Measurements from ENCODE around the gene ATE1. TPM values are rescaled to one million over a fixed set of nuclear protein-coding genes. Genes with fewer than 3 reads are reported as not detected.
A peak's percentile ranks its signal among the peaks of the same experiment; 100 is the strongest.
"Not testable (repeated sequence)": the region's sequence is repeated elsewhere in the genome, so short reads cannot be mapped to it uniquely, and the experiment has no call there.

ATE1 gene
- total RNA-seq, 2 donors from 2014 or later: 25.5 to 26.6 TPM

- DNase-seq: no peak
- Mint-ChIP-seq H3K27ac (no peak overlapping the region), H3K4me3 (no peak overlapping the region)
Measured at GRCh38 chr10:121774813-121775212, 153.0 kb downstream of the ATE1 start.

GRCh38 chr10:121774404-121774803 lies 153.4 kb downstream of the ATE1 start:
- peaks cover 3 to 4% of the 10 kb centered on the region in 2 donors for H3K9me3 Mint-ChIP-seq
- DNase-seq: no peak
- H3K4me3 Mint-ChIP-seq: no peak overlapping the region
- peaks cover 5 to 8% of the 10 kb centered on the region in 2 donors for H3K36me3 Mint-ChIP-seq (ENCODE audit: insufficient read depth in 2 of 2)
- H3K27me3 Mint-ChIP-seq (ENCODE audit: low read depth): no peaks in the 10 kb centered on the region
- ATAC-seq (replicated peaks in 1 of 2): no peak
- no peaks in the 10 kb centered on the region for H3K4me1 Mint-ChIP-seq (ENCODE audit: low read depth)
- no peak overlapping the region for H3K27ac Mint-ChIP-seq

More at GRCh38 chr10:121774813-121775212, 153.0 kb downstream of the ATE1 start:
- no peak for ATAC-seq (replicated peaks in 1 of 2)
- H3K9me3 Mint-ChIP-seq: peaks cover 3 to 4% of the 10 kb centered on the region in 2 donors
- peaks cover 5% of the 10 kb centered on the region in 2 donors for H3K36me3 Mint-ChIP-seq (ENCODE audit: insufficient read depth in 2 of 2)
- H3K4me1 Mint-ChIP-seq (ENCODE audit: low read depth): no peaks in the 10 kb centered on the region
- H3K27me3 Mint-ChIP-seq (ENCODE audit: low read depth): no peaks in the 10 kb centered on the region

- H3K36me3 Mint-ChIP-seq (ENCODE audit: insufficient read depth in 2 of 2): peaks cover 5 to 9% of the 10 kb centered on the region in 2 donors
- DNase-seq (no peak), ATAC-seq (replicated peaks in 1 of 2) (no peak)
- H3K4me3 Mint-ChIP-seq: no peak overlapping the region
- peaks cover 3 to 4% of the 10 kb centered on the region in 2 donors for H3K9me3 Mint-ChIP-seq
- H3K27me3 Mint-ChIP-seq (ENCODE audit: low read depth): no peaks in the 10 kb centered on the region
- H3K27ac Mint-ChIP-seq: peak overlapping the region; percentile 79
- H3K4me1 Mint-ChIP-seq (ENCODE audit: low read depth): no peaks in the 10 kb centered on the region
Measured at GRCh38 chr10:121772884-121773283, 154.9 kb downstream of the ATE1 start.

- peaks cover 8 to 9% of the 10 kb centered on the region in 2 donors for H3K36me3 Mint-ChIP-seq (ENCODE audit: insufficient read depth in 2 of 2)
- no peak overlapping the region for H3K4me3 Mint-ChIP-seq
- H3K27me3 Mint-ChIP-seq (ENCODE audit: low read depth): no peaks in the 10 kb centered on the region
- peaks cover 3 to 4% of the 10 kb centered on the region in 2 donors for H3K9me3 Mint-ChIP-seq
- no peak overlapping the region for H3K27ac Mint-ChIP-seq
- ATAC-seq (replicated peaks in 1 of 2) (no peak), DNase-seq (no peak)
- H3K4me1 Mint-ChIP-seq (ENCODE audit: low read depth): no peaks in the 10 kb centered on the region
Measured at GRCh38 chr10:121772406-121772805, 155.4 kb downstream of the ATE1 start.

GRCh38 chr10:121771966-121772365 lies 155.9 kb downstream of the ATE1 start:
- Mint-ChIP-seq H3K27me3 (ENCODE audit: low read depth) (no peaks in the 10 kb centered on the region), H3K9me3 (peaks cover 3 to 4% of the 10 kb centered on the region in 2 donors)
- no peak for ATAC-seq (replicated peaks in 1 of 2)

GRCh38 chr10:121766426-121766825 lies 161.4 kb downstream of the ATE1 start:
- Mint-ChIP-seq H3K27me3 (ENCODE audit: low read depth) (no peaks in the 10 kb centered on the region), H3K4me1 (ENCODE audit: low read depth) (no peaks in the 10 kb centered on the region), H3K4me3 (no peak overlapping the region), H3K9me3 (peaks cover 10 to 12% of the 10 kb centered on the region in 2 donors), H3K36me3 (ENCODE audit: insufficient read depth in 2 of 2) (peaks cover 18 to 19% of the 10 kb centered on the region in 2 donors), H3K27ac (no peak overlapping the region)
- ATAC-seq (replicated peaks in 1 of 2): no peak
- no peak for DNase-seq

More at GRCh38 chr10:121771966-121772365, 155.9 kb downstream of the ATE1 start:
- H3K27ac Mint-ChIP-seq: no peak overlapping the region
- no peak overlapping the region for H3K4me3 Mint-ChIP-seq
- no peak for DNase-seq
- H3K4me1 Mint-ChIP-seq (ENCODE audit: low read depth): no peaks in the 10 kb centered on the region
- peaks cover 8 to 9% of the 10 kb centered on the region in 2 donors for H3K36me3 Mint-ChIP-seq (ENCODE audit: insufficient read depth in 2 of 2)

- DNase-seq: no peak
- no peaks in the 10 kb centered on the region for H3K4me1 Mint-ChIP-seq (ENCODE audit: low read depth)
- peaks cover 24 to 25% of the 10 kb centered on the region in 2 donors for H3K36me3 Mint-ChIP-seq (ENCODE audit: insufficient read depth in 2 of 2)
- ATAC-seq (replicated peaks in 1 of 2): no peak
- no peaks in the 10 kb centered on the region for H3K27me3 Mint-ChIP-seq (ENCODE audit: low read depth)
- H3K4me3 Mint-ChIP-seq: no peak overlapping the region
- no peak overlapping the region for H3K27ac Mint-ChIP-seq
- H3K9me3 Mint-ChIP-seq: peaks cover 12 to 17% of the 10 kb centered on the region in 2 donors
Measured at GRCh38 chr10:121765204-121765603, 162.6 kb downstream of the ATE1 start.

GRCh38 chr10:121764233-121764942 lies 163.4 kb downstream of the ATE1 start:
- peaks cover 25 to 26% of the 10 kb centered on the region in 2 donors for H3K36me3 Mint-ChIP-seq (ENCODE audit: insufficient read depth in 2 of 2)

GRCh38 chr10:121757241-121757640 lies 170.6 kb downstream of the ATE1 start:
- H3K27me3 Mint-ChIP-seq (ENCODE audit: low read depth); H3K4me3 Mint-ChIP-seq; H3K27ac Mint-ChIP-seq; ATAC-seq (replicated peaks in 1 of 2); DNase-seq: not testable (repeated sequence)
- Mint-ChIP-seq H3K9me3 (peaks cover 22 to 30% of the 10 kb centered on the region in 2 donors), H3K4me1 (ENCODE audit: low read depth) (peaks cover 20% of the 10 kb centered on the region), H3K36me3 (ENCODE audit: insufficient read depth in 2 of 2) (peaks cover 51 to 60% of the 10 kb centered on the region in 2 donors)

More at GRCh38 chr10:121764233-121764942, 163.4 kb downstream of the ATE1 start:
- H3K27ac Mint-ChIP-seq: no peak overlapping the region
- ATAC-seq (replicated peaks in 1 of 2) (no peak), DNase-seq (no peak)
- H3K4me3 Mint-ChIP-seq: no peak overlapping the region
- H3K27me3 Mint-ChIP-seq (ENCODE audit: low read depth): no peaks in the 10 kb centered on the region
- H3K9me3 Mint-ChIP-seq: peaks cover 15 to 16% of the 10 kb centered on the region in 2 donors
- no peaks in the 10 kb centered on the region for H3K4me1 Mint-ChIP-seq (ENCODE audit: low read depth)

- H3K4me3 Mint-ChIP-seq: not testable (repeated sequence)
Measured at GRCh38 chr10:121755496-121755895, 172.3 kb downstream of the ATE1 start.

GRCh38 chr10:121754666-121755065 lies 173.2 kb downstream of the ATE1 start:
- ATAC-seq (replicated peaks in 1 of 2) (peak; percentile 46 to 64), DNase-seq (no peak)
- peak overlapping the region; percentile 93 for H3K27ac Mint-ChIP-seq
- H3K4me1 Mint-ChIP-seq (ENCODE audit: low read depth): peaks cover 20% of the 10 kb centered on the region
- peaks cover 33 to 45% of the 10 kb centered on the region in 2 donors for H3K36me3 Mint-ChIP-seq (ENCODE audit: insufficient read depth in 2 of 2)
- peak overlapping the region in 1 of 2 donors; percentile 77 for H3K4me3 Mint-ChIP-seq
- H3K9me3 Mint-ChIP-seq: peaks cover 9 to 16% of the 10 kb centered on the region in 2 donors
- H3K27me3 Mint-ChIP-seq (ENCODE audit: low read depth): no peaks in the 10 kb centered on the region

More at GRCh38 chr10:121755496-121755895, 172.3 kb downstream of the ATE1 start:
- peaks cover 40 to 51% of the 10 kb centered on the region in 2 donors for H3K36me3 Mint-ChIP-seq (ENCODE audit: insufficient read depth in 2 of 2)
- peaks cover 20% of the 10 kb centered on the region for H3K4me1 Mint-ChIP-seq (ENCODE audit: low read depth)
- DNase-seq; ATAC-seq (replicated peaks in 1 of 2); H3K27me3 Mint-ChIP-seq (ENCODE audit: low read depth); H3K27ac Mint-ChIP-seq: not testable (repeated sequence)
- H3K9me3 Mint-ChIP-seq: peaks cover 14 to 21% of the 10 kb centered on the region in 2 donors

- Mint-ChIP-seq H3K4me3 (peak overlapping the region; percentile 18 to 77), H3K36me3 (ENCODE audit: insufficient read depth in 2 of 2) (peaks cover 32 to 40% of the 10 kb centered on the region in 2 donors), H3K4me1 (ENCODE audit: low read depth) (peaks cover 20% of the 10 kb centered on the region), H3K27me3 (ENCODE audit: low read depth) (no peaks in the 10 kb centered on the region), H3K9me3 (peaks cover 6 to 16% of the 10 kb centered on the region in 2 donors), H3K27ac (peak overlapping the region; percentile 93)
- ATAC-seq (replicated peaks in 1 of 2) (peak; percentile 98 to 99), DNase-seq (peak; percentile 14 to 17)
Measured at GRCh38 chr10:121753726-121754476, 173.9 kb downstream of the ATE1 start.

GRCh38 chr10:121751191-121751760 lies 176.6 kb downstream of the ATE1 start:
- Mint-ChIP-seq H3K9me3 (peaks cover 2 to 5% of the 10 kb centered on the region in 2 donors), H3K4me1 (ENCODE audit: low read depth) (peaks cover 20% of the 10 kb centered on the region), H3K27me3 (ENCODE audit: low read depth) (no peaks in the 10 kb centered on the region), H3K27ac (no peak overlapping the region), H3K36me3 (ENCODE audit: insufficient read depth in 2 of 2) (peaks cover 15 to 19% of the 10 kb centered on the region in 2 donors), H3K4me3 (no peak overlapping the region)
- ATAC-seq (replicated peaks in 1 of 2) (no peak), DNase-seq (no peak)

Data from activated T-cell treated with anti-CD3 and anti-CD28 coated beads, Interleukin-2, amount 50 U/mL, for 72 hours (primary cell).